Ectodermal cell (in vitro differentiated cells): Measurements from ENCODE around the gene TENM3.

Experiments
- H3K27ac ChIP-seq: 2 replicates; pipeline ENCODE4 v1.7.0; 2013; ENCODE audit warnings: mild to moderate bottlenecking, low read depth, low read length; ENCODE audit not compliant: insufficient read depth, poor library complexity, severe bottlenecking
- H3K27me3 ChIP-seq: 2 replicates; pipeline ENCODE4 v1.7.0; 2013; ENCODE audit warnings: mild to moderate bottlenecking, low read length; ENCODE audit not compliant: insufficient read depth, control insufficient read depth, poor library complexity, severe bottlenecking
- H3K36me3 ChIP-seq: one replicate; pipeline ENCODE4 v1.7.0; 2013; ENCODE audit warnings: low read length; ENCODE audit not compliant: control insufficient read depth, insufficient read depth
- H3K4me1 ChIP-seq: one replicate; pipeline ENCODE4 v1.7.0; 2013; ENCODE audit warnings: low read length; ENCODE audit not compliant: control insufficient read depth, insufficient read depth
- H3K4me3 ChIP-seq: 2 replicates; pipeline ENCODE4 v1.7.0; 2013; ENCODE audit warnings: low read depth, low read length, control low read depth; ENCODE audit not compliant: insufficient read depth
- H3K9me3 ChIP-seq: 2 replicates; pipeline ENCODE4 v1.7.0; 2013; ENCODE audit warnings: mild to moderate bottlenecking, low read length, moderate library complexity; ENCODE audit not compliant: control insufficient read depth
- WGBS, 2 experiments: methylation state at CpG; one replicate each; pipeline ENCODE4 v1.1.7; 2013; ENCODE audit warnings: missing lambda C conversion rate in 2 of 2; 5-methylcytosine and 5-hydroxymethylcytosine counted together

Gene TENM3

DNA sequence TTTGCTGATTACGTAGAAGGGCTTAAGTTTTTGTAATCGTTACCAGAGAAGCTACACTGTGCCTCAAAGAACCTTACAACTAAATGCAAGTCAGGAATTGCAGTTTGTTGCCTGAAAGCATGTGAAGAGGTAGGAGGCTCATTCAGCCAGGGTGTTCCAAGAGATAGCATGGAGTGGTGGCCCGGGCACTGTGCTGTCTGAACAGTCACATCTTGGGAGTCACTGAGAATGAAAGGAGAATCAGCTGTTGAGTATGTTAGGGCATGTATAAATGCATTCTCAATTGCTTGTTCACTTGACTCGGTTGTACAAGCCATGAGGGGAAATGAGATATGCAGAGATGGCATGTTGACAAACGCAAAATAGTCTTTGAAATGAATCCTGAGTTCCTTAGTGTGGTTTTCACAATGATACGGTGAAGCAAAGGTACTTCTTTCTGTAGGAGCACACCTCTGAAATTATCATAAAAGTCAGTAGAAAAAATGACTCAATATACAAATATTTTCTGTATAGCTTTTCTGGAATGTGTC is 513.0 kb downstream of the TENM3 start:
- no peak overlapping the region for H3K4me3 ChIP-seq
- whole genome bisulfite sequencing, 2 experiments = 92 to 93% methylated on average over 6 of the region's 6 CpGs
- peaks cover 18% of the 10 kb centered on the region for H3K4me1 ChIP-seq
- H3K9me3 ChIP-seq = no peaks in the 10 kb centered on the region
- peaks cover 25% of the 10 kb centered on the region for H3K36me3 ChIP-seq
- H3K27me3 ChIP-seq = no peaks in the 10 kb centered on the region
- no peak overlapping the region for H3K27ac ChIP-seq

DNA sequence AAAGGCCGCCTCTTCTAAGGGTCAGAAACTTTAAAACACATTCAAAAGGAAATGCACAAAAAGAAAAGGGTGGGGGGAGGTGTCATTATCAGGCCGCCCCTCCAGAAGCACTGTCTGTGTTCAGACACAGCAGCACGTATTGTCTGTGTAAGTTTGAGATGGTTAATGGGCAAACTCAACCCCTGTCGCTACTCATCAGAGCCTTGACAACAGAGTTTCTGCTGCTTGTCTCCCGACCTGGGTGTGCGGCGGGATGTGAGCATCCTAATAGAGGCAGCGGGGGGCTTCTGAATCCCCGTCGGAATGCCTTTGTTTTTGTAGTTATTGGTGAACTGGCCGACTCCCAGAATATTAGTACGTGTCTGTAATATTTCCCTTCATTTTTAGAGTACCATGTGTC is 515.1 kb downstream of the TENM3 start:
- Histone ChIP-seq H3K36me3 (peaks cover 23% of the 10 kb centered on the region), H3K4me3 (no peak overlapping the region), H3K4me1 (peaks cover 7% of the 10 kb centered on the region), H3K9me3 (no peaks in the 10 kb centered on the region), H3K27me3 (no peaks in the 10 kb centered on the region), H3K27ac (peak overlapping the region; percentile 56)
- WGBS, 2 experiments = 55 to 56% methylated on average over 12 of the region's 12 CpGs

DNA sequence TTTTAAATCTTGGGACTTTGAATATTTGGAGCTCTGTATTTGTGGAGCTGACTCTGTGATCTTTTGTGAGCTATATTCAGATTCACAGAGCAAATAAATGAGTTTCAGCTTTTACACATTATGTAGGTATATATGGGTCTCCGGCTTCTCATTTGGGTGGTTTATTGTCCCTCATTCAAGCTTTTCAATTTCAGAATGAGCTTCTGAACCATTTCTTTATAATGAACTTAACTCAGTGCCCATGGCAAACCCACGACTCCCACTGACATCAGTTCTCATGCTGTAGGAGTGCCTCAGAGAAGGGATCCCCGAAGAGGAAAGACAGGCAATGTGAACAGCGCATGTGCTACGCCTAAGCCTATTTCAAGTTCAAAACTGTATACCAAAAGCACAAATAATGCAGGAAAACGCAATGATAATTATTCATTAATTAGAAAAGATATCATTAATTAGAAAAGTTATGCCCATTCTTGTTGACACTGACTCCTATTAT is 517.4 kb downstream of the TENM3 start:
- no peak overlapping the region for H3K27ac ChIP-seq
- 96 to 97% methylated on average over 5 of the region's 6 CpGs for WGBS, 2 experiments
- H3K9me3 ChIP-seq = no peaks in the 10 kb centered on the region
- H3K4me3 ChIP-seq = no peak overlapping the region
- H3K36me3 ChIP-seq = peaks cover 9% of the 10 kb centered on the region
- no peaks in the 10 kb centered on the region for H3K27me3 ChIP-seq
- H3K4me1 ChIP-seq = peaks cover 8% of the 10 kb centered on the region

DNA sequence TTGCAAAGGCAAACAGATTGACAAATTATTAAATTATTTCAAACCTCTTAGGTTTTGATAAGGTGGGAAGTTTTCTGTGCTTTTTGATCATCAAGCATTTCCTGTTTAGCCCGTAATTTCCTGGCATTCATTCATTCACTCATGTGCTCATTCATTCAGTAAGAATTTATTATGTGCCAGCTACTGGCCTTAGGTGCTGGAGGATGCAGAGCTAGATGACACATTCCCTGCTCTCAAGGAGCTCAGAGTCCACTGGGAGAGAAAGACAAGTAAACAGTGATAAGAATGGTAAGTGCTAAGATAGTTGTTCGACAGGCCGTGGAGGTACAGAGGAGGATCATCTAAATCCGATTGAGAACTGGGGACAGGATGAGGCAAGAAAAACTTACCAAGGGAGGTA is 520.9 kb downstream of the TENM3 start:
- Histone ChIP-seq H3K36me3 (no peaks in the 10 kb centered on the region), H3K4me1 (peaks cover 9% of the 10 kb centered on the region), H3K4me3 (no peak overlapping the region), H3K27me3 (no peaks in the 10 kb centered on the region), H3K27ac (no peak overlapping the region), H3K9me3 (no peaks in the 10 kb centered on the region)
- WGBS, 2 experiments = 91 to 94% methylated on average over 3 to 4 of the region's 4 CpGs

- WGBS, 2 experiments = 95 to 96% methylated on average over 8 of the region's 8 CpGs
- Histone ChIP-seq H3K9me3 (no peaks in the 10 kb centered on the region), H3K27me3 (no peaks in the 10 kb centered on the region), H3K27ac (no peak overlapping the region), H3K36me3 (no peaks in the 10 kb centered on the region), H3K4me3 (no peak overlapping the region), H3K4me1 (peaks cover 9% of the 10 kb centered on the region)
Observed at GRCh38 chr4:182764642-182765041, 521.4 kb downstream of the TENM3 start.

DNA sequence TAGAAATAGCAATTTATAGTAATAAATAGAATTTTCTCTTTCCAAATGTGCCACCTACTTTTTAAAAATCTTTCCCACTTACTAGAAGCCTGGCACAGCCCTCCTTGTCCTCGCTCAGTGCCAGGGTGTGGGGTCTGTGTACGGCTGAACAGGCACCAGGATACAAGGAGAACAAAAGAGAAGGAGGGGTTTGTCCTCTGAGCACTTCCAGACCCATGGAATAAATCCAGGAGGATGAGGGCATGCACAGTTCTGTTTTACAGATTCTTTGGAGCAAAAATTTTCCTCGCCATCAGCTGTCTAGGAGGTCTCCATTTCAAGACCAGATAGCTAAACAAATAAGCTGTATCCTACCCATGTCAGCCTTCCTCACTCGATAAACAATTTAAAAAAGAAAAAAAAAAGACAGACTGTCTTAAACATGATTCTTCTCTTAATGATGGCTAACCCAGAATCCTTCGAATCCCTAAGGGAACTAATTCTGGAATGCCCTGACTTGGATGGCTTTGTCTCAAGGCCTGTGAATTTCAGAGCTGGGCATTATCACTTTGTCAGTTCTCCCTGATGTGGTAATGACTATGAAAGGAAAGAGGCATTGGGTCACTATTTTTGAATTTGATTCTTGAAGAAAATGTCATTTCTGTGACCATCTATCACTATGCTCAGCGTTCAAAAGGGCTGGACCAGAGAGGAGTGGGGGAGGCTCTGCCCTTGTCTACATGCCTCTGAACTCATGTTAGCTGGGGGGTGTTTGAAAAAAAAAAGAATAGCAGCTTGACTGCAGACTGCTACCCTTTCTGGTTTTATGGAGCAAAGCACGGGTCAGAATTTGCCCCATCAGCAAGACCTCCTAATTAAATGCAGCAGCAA is 523.0 kb downstream of the TENM3 start:
- Histone ChIP-seq H3K36me3 (no peaks in the 10 kb centered on the region), H3K4me1 (peaks cover 22% of the 10 kb centered on the region), H3K27ac (peak overlapping the region; percentile 29), H3K4me3 (no peak overlapping the region), H3K27me3 (no peaks in the 10 kb centered on the region), H3K9me3 (no peaks in the 10 kb centered on the region)
- 89 to 92% methylated on average over 7 of the region's 7 CpGs for WGBS, 2 experiments

DNA sequence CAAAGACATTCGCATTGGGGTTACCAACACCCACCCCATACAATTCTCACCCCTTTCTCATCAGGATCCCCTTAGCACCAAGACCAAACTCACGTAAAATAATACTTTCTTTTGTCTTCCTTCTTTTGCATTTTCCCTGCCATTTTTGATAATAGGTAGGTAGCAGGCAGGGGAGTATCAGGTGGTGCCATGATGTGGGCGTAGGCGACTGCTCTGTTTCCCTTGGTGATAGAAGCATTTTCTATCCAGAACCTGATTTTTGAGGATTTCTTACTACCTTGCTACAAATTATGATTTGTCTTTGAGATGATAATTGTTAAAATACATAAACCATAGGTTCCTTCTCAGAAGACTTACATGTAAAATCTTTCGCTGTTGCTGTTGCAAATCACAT is 523.7 kb downstream of the TENM3 start:
- no peaks in the 10 kb centered on the region for H3K36me3 ChIP-seq
- peak overlapping the region; percentile 0 for H3K27ac ChIP-seq
- no peaks in the 10 kb centered on the region for H3K27me3 ChIP-seq
- WGBS, 2 experiments = 95 to 96% methylated on average over 5 of the region's 5 CpGs
- no peak overlapping the region for H3K4me3 ChIP-seq
- no peaks in the 10 kb centered on the region for H3K9me3 ChIP-seq
- H3K4me1 ChIP-seq = peaks cover 28% of the 10 kb centered on the region

DNA sequence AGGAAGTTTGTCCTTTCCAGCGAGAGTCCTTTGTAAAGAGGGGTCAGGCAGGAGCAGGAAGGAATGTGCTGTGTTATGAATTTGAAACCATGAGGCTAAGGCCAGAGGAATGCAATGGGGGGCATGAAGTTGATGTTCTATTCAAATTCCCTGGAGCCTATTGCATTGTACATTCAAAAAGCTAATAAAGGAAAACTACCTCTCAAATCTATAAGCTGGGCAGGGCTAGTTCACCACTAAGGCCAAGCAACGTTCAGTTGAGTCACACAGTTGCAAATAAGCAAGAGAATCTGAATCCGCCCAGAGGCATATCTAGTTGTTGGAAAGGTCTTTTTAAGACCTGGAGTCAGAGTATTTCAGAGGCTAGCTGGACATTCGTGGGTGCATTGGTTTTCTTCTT is 525.6 kb downstream of the TENM3 start:
- Histone ChIP-seq H3K4me1 (peaks cover 32% of the 10 kb centered on the region), H3K9me3 (no peaks in the 10 kb centered on the region), H3K27me3 (no peaks in the 10 kb centered on the region), H3K4me3 (no peak overlapping the region), H3K27ac (peak overlapping the region; percentile 53), H3K36me3 (peaks cover 8% of the 10 kb centered on the region)
- 74 to 76% methylated on average over 4 of the region's 4 CpGs for WGBS, 2 experiments

GRCh38 chr4:182770259-182770995 is 527.2 kb downstream of the TENM3 start:
- Histone ChIP-seq H3K36me3 (peaks cover 8% of the 10 kb centered on the region), H3K9me3 (no peaks in the 10 kb centered on the region), H3K4me1 (peaks cover 32% of the 10 kb centered on the region), H3K27ac (peak overlapping the region; percentile 74), H3K4me3 (no peak overlapping the region), H3K27me3 (no peaks in the 10 kb centered on the region)
- WGBS, 2 experiments = 74 to 78% methylated on average over 14 of the region's 14 CpGs

DNA sequence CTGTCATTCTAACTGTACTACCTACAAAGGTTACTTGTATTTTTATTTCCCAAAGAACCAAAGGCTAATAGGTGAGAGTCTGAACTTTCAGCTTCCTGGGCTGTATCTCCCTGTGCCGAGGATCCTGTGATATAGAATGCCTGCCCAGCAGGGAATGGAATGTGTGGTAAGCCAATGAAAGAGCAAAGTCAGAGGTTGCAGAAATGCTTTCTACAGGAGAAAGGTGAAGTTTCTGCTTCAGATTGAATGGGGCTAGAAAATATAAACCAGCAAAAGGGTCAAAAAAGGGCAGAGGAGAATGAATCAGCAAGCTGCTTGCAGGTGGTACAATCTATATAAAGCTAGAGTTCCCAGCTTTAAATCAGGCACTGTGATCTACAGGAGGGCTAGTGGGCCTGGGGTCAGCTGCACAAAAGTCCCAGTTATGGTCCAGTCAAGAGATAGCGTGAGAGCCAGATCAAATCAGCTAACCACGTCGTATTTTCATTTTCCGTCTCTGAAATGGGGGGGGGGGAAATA is 527.9 kb downstream of the TENM3 start:
- H3K27ac ChIP-seq = peak overlapping the region; percentile 74
- 59 to 61% methylated on average over 5 of the region's 5 CpGs for WGBS, 2 experiments
- peaks cover 26% of the 10 kb centered on the region for H3K4me1 ChIP-seq

More for the DNA sequence above, 527.9 kb downstream of the TENM3 start:
- no peaks in the 10 kb centered on the region for H3K9me3 ChIP-seq
- H3K27me3 ChIP-seq = no peaks in the 10 kb centered on the region
- peaks cover 8% of the 10 kb centered on the region for H3K36me3 ChIP-seq
- no peak overlapping the region for H3K4me3 ChIP-seq
